ENCODE data around the gene DAND5. TPM values are rescaled to one million over a fixed set of nuclear protein-coding genes. Genes with fewer than 3 reads are reported as not detected.

The DAND5 gene
- total and polyA plus RNA-seq, 12 donors, result 0.27 to 2.3 (median 0.92) TPM

GRCh38 chr19:12940897-12941296 is 28.5 kb upstream of the DAND5 start:
- TF ChIP-seq POLR2A (IDR thresholded peaks at IDR 0.05) (no peak), CTCF (IDR thresholded peaks at IDR 0.05) (no peak)
- no peaks in the 10 kb centered on the region for H3K27me3 ChIP-seq
- no peak overlapping the region for H3K4me3 ChIP-seq
- peaks cover 5 to 36% of the 10 kb centered on the region in 2 donors for H3K4me1 ChIP-seq (replicated peaks in 1 of 2)
- DNase-seq, result no peak
- peak overlapping the region in 2 of 5 donors; percentile 8 to 17 for H3K27ac ChIP-seq
- WGBS, 4 donors, result 78 to 94% (median 87%) methylated on average over 2 of the region's 2 CpGs
- peaks cover 0 to 58% of the 10 kb centered on the region in 2 donors for H3K36me3 ChIP-seq (replicated peaks in 1 of 2)
- intact Hi-C loops (cut with DNase I), result no loop called here
- H3K9me3 ChIP-seq (replicated peaks in 1 of 3), result no peaks in the 10 kb centered on the region

GRCh38 chr19:12943437-12944044 is 25.8 kb upstream of the DAND5 start:
- Histone ChIP-seq H3K36me3 (replicated peaks in 1 of 2) (peaks cover 0 to 66% of the 10 kb centered on the region in 2 donors), H3K9me3 (replicated peaks in 1 of 3) (no peaks in the 10 kb centered on the region), H3K27ac (peak overlapping the region in 1 of 5 donors; percentile 9), H3K4me3 (no peak overlapping the region), H3K4me1 (replicated peaks in 1 of 2) (peaks cover 0 to 44% of the 10 kb centered on the region in 2 donors), H3K27me3 (no peaks in the 10 kb centered on the region)
- TF ChIP-seq CTCF (IDR thresholded peaks at IDR 0.05) (no peak), POLR2A (IDR thresholded peaks at IDR 0.05) (no peak)
- WGBS, 4 donors, result 73 to 85% (median 82%) methylated on average over 18 of the region's 18 CpGs
- intact Hi-C loops (cut with DNase I), result no loop called here
- DNase-seq, result peak in 1 of 7 donors; percentile 33

GRCh38 chr19:12944104-12944674 is 25.2 kb upstream of the DAND5 start:
- H3K9me3 ChIP-seq (replicated peaks in 1 of 3), result no peaks in the 10 kb centered on the region
- H3K27me3 ChIP-seq, result no peaks in the 10 kb centered on the region
- H3K27ac ChIP-seq, result no peak overlapping the region
- H3K4me3 ChIP-seq, result no peak overlapping the region
- peaks cover 0 to 73% of the 10 kb centered on the region in 2 donors for H3K36me3 ChIP-seq (replicated peaks in 1 of 2)
- DNase-seq, result no peak
- peaks cover 0 to 44% of the 10 kb centered on the region in 2 donors for H3K4me1 ChIP-seq (replicated peaks in 1 of 2)
- 65 to 87% (median 67%) methylated on average over 2 of the region's 2 CpGs for WGBS, 4 donors
- TF ChIP-seq CTCF (IDR thresholded peaks at IDR 0.05) (no peak), POLR2A (IDR thresholded peaks at IDR 0.05) (no peak)
- intact Hi-C loops (cut with DNase I), result no loop called here

- Histone ChIP-seq H3K9me3 (replicated peaks in 1 of 3) (no peaks in the 10 kb centered on the region), H3K4me1 (replicated peaks in 1 of 2) (peaks cover 0 to 32% of the 10 kb centered on the region in 2 donors), H3K27me3 (no peaks in the 10 kb centered on the region), H3K4me3 (peak within 1 kb of the TSS in 3 of 4 donors; percentile 76 to 91 (median 83)), H3K36me3 (replicated peaks in 1 of 2) (peaks cover 0 to 74% of the 10 kb centered on the region in 2 donors), H3K27ac (peak within 1 kb of the TSS; percentile 70 to 98 (median 94))
- intact Hi-C loops (cut with DNase I), result no loop called here
- 0 to 1% (median 0%) methylated on average over 24 to 62 of the region's 62 CpGs for WGBS, 4 donors
- peak; percentile 97 to 99 (median 99) for DNase-seq
- TF ChIP-seq POLR2A (IDR thresholded peaks at IDR 0.05), result peak; percentile 85 to 90
- TF ChIP-seq CTCF (IDR thresholded peaks at IDR 0.05), result peak in 1 of 6 experiments; percentile 5
These were observed 23.8 kb upstream of the DAND5 start, which contains the start of gene RAD23A for GRCh38 chr19:12945479-12946091. Gene RAD23A (plus strand): TSS chr19:12945862. CDS start chr19:12945949, 87 bp downstream.
